Brain microvascular endothelial cell (primary cell): ENCODE results near the gene NINJ1.
"Not testable (repeated sequence)": the region's sequence is repeated elsewhere in the genome, so short reads cannot be mapped to it uniquely, and the experiment has no call there.

Experiments
- DNase-seq: peaks from one replicate; pipeline ENCODE4 v3.0.0-alpha.2; 2020
- H3K27ac ChIP-seq: fragments of 250-450 bp; sonication (Bioruptor Pico); 2 replicates; pipeline ENCODE4 v1.5.1; 2020; ENCODE audit warnings: mild to moderate bottlenecking, moderate library complexity
- H3K27me3 ChIP-seq: fragments of 250-450 bp; sonication (Bioruptor Pico); replicated peaks from 2 replicates; pipeline ENCODE4 v1.5.1; 2020; ENCODE audit warnings: mild to moderate bottlenecking
- H3K36me3 ChIP-seq: fragments of 250-450 bp; sonication (Bioruptor Pico); replicated peaks from 2 replicates; pipeline ENCODE4 v1.5.1; 2020; ENCODE audit warnings: mild to moderate bottlenecking
- H3K4me3 ChIP-seq: 2 replicates; pipeline ENCODE4 v1.5.1; 2011; ENCODE audit warnings: low read depth, mild to moderate bottlenecking, control low read depth, low read length, moderate library complexity
- CTCF ChIP-seq: IDR thresholded peaks from 2 replicates; pipeline ENCODE4 v1.5.1; 2011; ENCODE audit warnings: low read depth, mild to moderate bottlenecking, moderate library complexity, low read length, control low read depth, inconsistent platforms; ENCODE audit errors: missing control alignments
- in situ Hi-C: cut with HindIII; loops from 2 replicates; pipeline ENCODE4 v1.10.0; 2017; ENCODE audit warnings: low sequenced_read_pairs, low pct_ligation_motif_present

The NINJ1 gene

GRCh38 chr9:93107825-93108161, 26.3 kb downstream of the NINJ1 start:
- no peak for TF ChIP-seq CTCF
- no peaks in the 10 kb centered on the region for H3K27me3 ChIP-seq
- peaks cover 13% of the 10 kb centered on the region for H3K36me3 ChIP-seq
- H3K27ac ChIP-seq: no peak overlapping the region
- no peak for DNase-seq
- no peak overlapping the region for H3K4me3 ChIP-seq
- in situ Hi-C loops: no loop called here

- peaks cover 13% of the 10 kb centered on the region for H3K36me3 ChIP-seq
- H3K27ac ChIP-seq: no peak overlapping the region
- DNase-seq: no peak
- no peak overlapping the region for H3K4me3 ChIP-seq
- in situ Hi-C loops: no loop called here
- no peaks in the 10 kb centered on the region for H3K27me3 ChIP-seq
- TF ChIP-seq CTCF: no peak
Observed at GRCh38 chr9:93107151-93107824, 26.8 kb downstream of the NINJ1 start.

GRCh38 chr9:93105620-93106019, 28.4 kb downstream of the NINJ1 start:
- Histone ChIP-seq H3K27me3 (no peaks in the 10 kb centered on the region), H3K4me3 (no peak overlapping the region), H3K27ac (no peak overlapping the region), H3K36me3 (peaks cover 9% of the 10 kb centered on the region)
- no peak for DNase-seq
- no peak for TF ChIP-seq CTCF
- in situ Hi-C loops: no loop called here

GRCh38 chr9:93101086-93101485, 33.0 kb downstream of the NINJ1 start:
- H3K27ac ChIP-seq, H3K27me3 ChIP-seq, H3K4me3 ChIP-seq, H3K36me3 ChIP-seq, in situ Hi-C loops, DNase-seq: not testable (repeated sequence)

- Histone ChIP-seq H3K36me3 (no peaks in the 10 kb centered on the region), H3K27ac (no peak overlapping the region), H3K27me3 (no peaks in the 10 kb centered on the region), H3K4me3 (no peak overlapping the region)
- in situ Hi-C loops: no loop called here
- DNase-seq: no peak
- no peak for TF ChIP-seq CTCF
Observed at GRCh38 chr9:93100276-93100636, 33.8 kb downstream of the NINJ1 start.

- in situ Hi-C loops: no loop called here
- Histone ChIP-seq H3K4me3 (no peak overlapping the region), H3K27ac (no peak overlapping the region), H3K36me3 (no peaks in the 10 kb centered on the region), H3K27me3 (no peaks in the 10 kb centered on the region)
- no peak for DNase-seq
- no peak for TF ChIP-seq CTCF
Observed at GRCh38 chr9:93099551-93100275, 34.3 kb downstream of the NINJ1 start.
